Measurements from ENCODE around the gene RRAD. TPM values are rescaled to one million over a fixed set of nuclear protein-coding genes. Genes with fewer than 3 reads are reported as not detected.

Gene RRAD
- polyA plus RNA-seq, 2 of the 4 experiments (the other 2 are of a cell fraction), result 0.75 to 2.2 TPM

DNA sequence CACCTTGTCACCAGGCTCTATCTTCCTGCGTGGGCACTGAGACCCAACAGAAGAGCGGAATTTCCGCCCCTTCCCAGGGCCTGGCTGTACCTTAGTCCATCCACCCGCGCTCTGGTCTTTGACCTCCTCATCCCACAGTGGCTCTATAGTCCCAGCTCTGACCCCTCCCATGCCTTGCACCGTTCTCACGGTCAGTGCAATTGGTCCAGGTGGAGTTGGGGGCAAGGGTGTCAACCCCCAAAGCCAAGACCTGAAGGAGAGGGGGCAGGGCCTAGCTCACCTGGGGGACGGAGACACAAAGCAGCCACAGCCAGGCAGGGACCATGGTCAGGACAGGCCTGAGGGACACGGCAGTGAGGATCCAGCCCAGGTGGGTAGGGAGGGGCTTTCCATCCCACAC is 7.6 kb downstream of the RRAD start:
- ATAC-seq (no peak), FAIRE-seq (no peak), DNase-seq (ENCODE audit: low read depth in 1 of 2, low spot score in 1 of 2) (no peak)
- H3K4me3 ChIP-seq, result no peak overlapping the region
- WGBS (ENCODE audit: missing lambda C conversion rate), result 82% methylated on average over 8 of the region's 9 CpGs
- TF ChIP-seq ESRRA (IDR thresholded peaks at IDR 0.05; ENCODE audit: borderline replicate concordance, low read length), result no peak
- TF ChIP-seq CHD2 (IDR thresholded peaks at IDR 0.05; ENCODE audit: low read length, partially characterized antibody), result no peak
- TF ChIP-seq RARB (CRISPR knock-in tag; IDR thresholded peaks at IDR 0.05), result no peak
- TF ChIP-seq CHD4 (IDR thresholded peaks at IDR 0.05; ENCODE audit: borderline replicate concordance), result no peak
- TF ChIP-seq, protein P1, sequence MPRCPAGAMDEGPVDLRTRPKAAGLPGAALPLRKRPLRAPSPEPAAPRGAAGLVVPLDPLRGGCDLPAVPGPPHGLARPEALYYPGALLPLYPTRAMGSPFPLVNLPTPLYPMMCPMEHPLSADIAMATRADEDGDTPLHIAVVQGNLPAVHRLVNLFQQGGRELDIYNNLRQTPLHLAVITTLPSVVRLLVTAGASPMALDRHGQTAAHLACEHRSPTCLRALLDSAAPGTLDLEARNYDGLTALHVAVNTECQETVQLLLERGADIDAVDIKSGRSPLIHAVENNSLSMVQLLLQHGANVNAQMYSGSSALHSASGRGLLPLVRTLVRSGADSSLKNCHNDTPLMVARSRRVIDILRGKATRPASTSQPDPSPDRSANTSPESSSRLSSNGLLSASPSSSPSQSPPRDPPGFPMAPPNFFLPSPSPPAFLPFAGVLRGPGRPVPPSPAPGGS (IDR thresholded peaks at IDR 0.05), result no peak
- no peak for TF ChIP-seq NR3C1 (IDR thresholded peaks at IDR 0.05)
- TF ChIP-seq, protein P2, sequence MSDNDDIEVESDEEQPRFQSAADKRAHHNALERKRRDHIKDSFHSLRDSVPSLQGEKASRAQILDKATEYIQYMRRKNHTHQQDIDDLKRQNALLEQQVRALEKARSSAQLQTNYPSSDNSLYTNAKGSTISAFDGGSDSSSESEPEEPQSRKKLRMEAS (IDR thresholded peaks at IDR 0.05), result no peak
- TF ChIP-seq, protein P3, sequence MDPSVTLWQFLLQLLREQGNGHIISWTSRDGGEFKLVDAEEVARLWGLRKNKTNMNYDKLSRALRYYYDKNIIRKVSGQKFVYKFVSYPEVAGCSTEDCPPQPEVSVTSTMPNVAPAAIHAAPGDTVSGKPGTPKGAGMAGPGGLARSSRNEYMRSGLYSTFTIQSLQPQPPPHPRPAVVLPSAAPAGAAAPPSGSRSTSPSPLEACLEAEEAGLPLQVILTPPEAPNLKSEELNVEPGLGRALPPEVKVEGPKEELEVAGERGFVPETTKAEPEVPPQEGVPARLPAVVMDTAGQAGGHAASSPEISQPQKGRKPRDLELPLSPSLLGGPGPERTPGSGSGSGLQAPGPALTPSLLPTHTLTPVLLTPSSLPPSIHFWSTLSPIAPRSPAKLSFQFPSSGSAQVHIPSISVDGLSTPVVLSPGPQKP (IDR thresholded peaks at IDR 0.05; ENCODE audit: low read depth, low read length), result no peak
- no peak for TF ChIP-seq HDAC2 (IDR thresholded peaks at IDR 0.05)
- TF ChIP-seq FOSL2 (IDR thresholded peaks at IDR 0.05), result no peak
- TF ChIP-seq FOSL2 (CRISPR knock-in tag; IDR thresholded peaks at IDR 0.05), result no peak
- TF ChIP-seq ZFP36 (IDR thresholded peaks at IDR 0.05; ENCODE audit: borderline replicate concordance, partially characterized antibody), result no peak
- no peak for TF ChIP-seq ZSCAN20 (CRISPR knock-in tag; IDR thresholded peaks at IDR 0.05)
- TF ChIP-seq NPAS2 (CRISPR knock-in tag; IDR thresholded peaks at IDR 0.05; ENCODE audit: borderline replicate concordance), result no peak
- no peak for TF ChIP-seq KDM1A (IDR thresholded peaks at IDR 0.05; ENCODE audit: low read depth)
- TF ChIP-seq FOXS1 (CRISPR knock-in tag; IDR thresholded peaks at IDR 0.05), result no peak
- TF ChIP-seq EP300 (IDR thresholded peaks at IDR 0.05), result no peak
- TF ChIP-seq CBX8 (IDR thresholded peaks at IDR 0.05), result no peak
- TF ChIP-seq HEYL (CRISPR knock-in tag; IDR thresholded peaks at IDR 0.05), result no peak
- TF ChIP-seq CEBPB (IDR thresholded peaks at IDR 0.05), result no peak
- no peaks in the 10 kb centered on the region for H3K9me3 ChIP-seq
- peak overlapping the region in 1 of 2 experiments; percentile 1; a peak in 1 of 6 replicates for H3K27ac ChIP-seq
- H3K4me1 ChIP-seq, result peaks cover 9% of the 10 kb centered on the region; the same call in 1 of the 3 replicates
- no peak overlapping the region for H3K4me2 ChIP-seq
- ChIA-PET POLR2A (no interaction called here), CTCF (interaction anchor here (1.0 to 40.8 kb wide), 5 partner anchors 3 to 237 kb away, joined by 3 to 837 read pairs (median 7); partner anchors contain the start of genes CDH16, PDP2 and RRAD)

GRCh38 chr16:66916518-66916917 is 8.8 kb downstream of the RRAD start:
- Histone ChIP-seq H3K4me3 (no peak overlapping the region), H3K9me3 (no peaks in the 10 kb centered on the region), H3K4me2 (no peak overlapping the region), H3K27ac (no peak overlapping the region), H3K4me1 (peaks cover 9% of the 10 kb centered on the region; the same call in 1 of the 3 replicates)
- no peak for TF ChIP-seq CHD2 (IDR thresholded peaks at IDR 0.05; ENCODE audit: low read length, partially characterized antibody)
- TF ChIP-seq, protein P1 (IDR thresholded peaks at IDR 0.05), result no peak
- no peak for TF ChIP-seq FOSL2 (IDR thresholded peaks at IDR 0.05)
- no peak for TF ChIP-seq FOSL2 (CRISPR knock-in tag; IDR thresholded peaks at IDR 0.05)
- no peak for TF ChIP-seq HOXB5 (CRISPR knock-in tag; IDR thresholded peaks at IDR 0.05)
- no peak for TF ChIP-seq HDAC2 (IDR thresholded peaks at IDR 0.05)
- no peak for TF ChIP-seq EHMT2 (IDR thresholded peaks at IDR 0.05; ENCODE audit: low read depth)
- no peak for TF ChIP-seq BHLHE40 (IDR thresholded peaks at IDR 0.05; ENCODE audit: low read depth, low read length)
- TF ChIP-seq, protein P2 (IDR thresholded peaks at IDR 0.05), result no peak
- TF ChIP-seq RCOR1 (IDR thresholded peaks at IDR 0.05; ENCODE audit: low read depth, low read length), result no peak
- no peak for TF ChIP-seq POLR2A (IDR thresholded peaks at IDR 0.05; ENCODE audit: low read length)
- TF ChIP-seq USF2 (IDR thresholded peaks at IDR 0.05), result no peak
- TF ChIP-seq KDM1A (IDR thresholded peaks at IDR 0.05; ENCODE audit: low read depth), result no peak
- ChIA-PET CTCF (interaction anchor here (0.7 to 40.8 kb wide), 6 partner anchors 2 to 268 kb away, joined by 3 to 837 read pairs (median 3); partner anchors contain the start of genes CDH16, PDP2 and RRAD), POLR2A (no interaction called here)
- no peak for DNase-seq (ENCODE audit: low read depth in 1 of 2, low spot score in 1 of 2)
- ATAC-seq, result no peak
- no peak for FAIRE-seq
- 61% methylated on average over 6 of the region's 6 CpGs for WGBS (ENCODE audit: missing lambda C conversion rate)
